Peyer's patch (tissue), 4 donors: ENCODE data around the gene IL3. TPM values are rescaled to one million over a fixed set of nuclear protein-coding genes. Genes with fewer than 3 reads are reported as not detected.

ENCODE experiments used
- DNase-seq, 3 donors: peaks; one replicate each; pipeline ENCODE4 v3.0.0-alpha.2; 2017 to 2019
- H3K27ac ChIP-seq, 4 donors: fragments of 200-600 bp; sonication (generic); one replicate each; pipeline ENCODE4 v1.5.1; 2016 to 2019
- H3K27me3 ChIP-seq, 2 donors: fragments of 200-600 bp; sonication (generic); one replicate each; pipeline ENCODE4 v1.5.1; 2019
- H3K36me3 ChIP-seq, 3 donors: fragments of 200-600 bp; sonication (generic); one replicate each; pipeline ENCODE4 v1.5.1; 2016 to 2019
- H3K4me1 ChIP-seq, 4 donors: fragments of 200-600 bp; sonication (generic); one replicate each; pipeline ENCODE4 v1.5.1; 2016 to 2019
- H3K4me3 ChIP-seq, 4 donors: fragments of 200-600 bp; sonication (generic); 1 replicate in 3 of 4; 2 replicates in 1 of 4; pipeline ENCODE4 v1.5.1; 2016 to 2019; ENCODE audit warnings: mild to moderate bottlenecking in 1 of 4
- H3K9me3 ChIP-seq, 4 donors: fragments of 200-600 bp; sonication (generic); one replicate each; pipeline ENCODE4 v1.5.1; 2016 to 2019; ENCODE audit warnings: mild to moderate bottlenecking in 1 of 4
- POLR2A ChIP-seq, 2 donors: fragments of 450-650 bp; IDR thresholded peaks; one replicate each; pipeline ENCODE4 v1.5.1; 2017; ENCODE audit warnings: antibody characterized with exemption in 2 of 2, mild to moderate bottlenecking in 2 of 2, moderate library complexity in 2 of 2
- total RNA-seq, 4 donors: library from RNA; depleted of rRNA; stranded (reverse); fragments of >200 nt; gene quantifications; one replicate each; pipeline ENCODE4 v1.1.0, GENCODE V29; 2016
- TF ChIP-seq, protein P1 (sequence below), 6 experiments: fragments of 450-650 bp in 4 of 6; fragments of 200-600 bp in 2 of 6; sonication (generic) in 1 of 6; IDR thresholded peaks; one replicate each; pipeline ENCODE4 v1.5.1; 2017 to 2019; ENCODE audit warnings: antibody characterized with exemption in 6 of 6, mild to moderate bottlenecking in 3 of 6, moderate library complexity in 1 of 6

IL3 gene
- total RNA-seq, 4 donors from 2014 or later: not detected

- peak; percentile 13 to 65 (median 43) for DNase-seq
- no peaks in the 10 kb centered on the region for H3K36me3 ChIP-seq
- no peaks in the 10 kb centered on the region for H3K27me3 ChIP-seq
- H3K9me3 ChIP-seq: no peaks in the 10 kb centered on the region
- no peak overlapping the region for H3K4me3 ChIP-seq
- TF ChIP-seq, protein P1, sequence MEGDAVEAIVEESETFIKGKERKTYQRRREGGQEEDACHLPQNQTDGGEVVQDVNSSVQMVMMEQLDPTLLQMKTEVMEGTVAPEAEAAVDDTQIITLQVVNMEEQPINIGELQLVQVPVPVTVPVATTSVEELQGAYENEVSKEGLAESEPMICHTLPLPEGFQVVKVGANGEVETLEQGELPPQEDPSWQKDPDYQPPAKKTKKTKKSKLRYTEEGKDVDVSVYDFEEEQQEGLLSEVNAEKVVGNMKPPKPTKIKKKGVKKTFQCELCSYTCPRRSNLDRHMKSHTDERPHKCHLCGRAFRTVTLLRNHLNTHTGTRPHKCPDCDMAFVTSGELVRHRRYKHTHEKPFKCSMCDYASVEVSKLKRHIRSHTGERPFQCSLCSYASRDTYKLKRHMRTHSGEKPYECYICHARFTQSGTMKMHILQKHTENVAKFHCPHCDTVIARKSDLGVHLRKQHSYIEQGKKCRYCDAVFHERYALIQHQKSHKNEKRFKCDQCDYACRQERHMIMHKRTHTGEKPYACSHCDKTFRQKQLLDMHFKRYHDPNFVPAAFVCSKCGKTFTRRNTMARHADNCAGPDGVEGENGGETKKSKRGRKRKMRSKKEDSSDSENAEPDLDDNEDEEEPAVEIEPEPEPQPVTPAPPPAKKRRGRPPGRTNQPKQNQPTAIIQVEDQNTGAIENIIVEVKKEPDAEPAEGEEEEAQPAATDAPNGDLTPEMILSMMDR (IDR thresholded peaks at IDR 0.05): no peak
- TF ChIP-seq POLR2A (IDR thresholded peaks at IDR 0.05): no peak
- peak overlapping the region in 1 of 4 donors; percentile 46 for H3K27ac ChIP-seq
- no peaks in the 10 kb centered on the region for H3K4me1 ChIP-seq
Observed at GRCh38 chr5:132059043-132059695, 1.3 kb upstream of the IL3 start.

DNA sequence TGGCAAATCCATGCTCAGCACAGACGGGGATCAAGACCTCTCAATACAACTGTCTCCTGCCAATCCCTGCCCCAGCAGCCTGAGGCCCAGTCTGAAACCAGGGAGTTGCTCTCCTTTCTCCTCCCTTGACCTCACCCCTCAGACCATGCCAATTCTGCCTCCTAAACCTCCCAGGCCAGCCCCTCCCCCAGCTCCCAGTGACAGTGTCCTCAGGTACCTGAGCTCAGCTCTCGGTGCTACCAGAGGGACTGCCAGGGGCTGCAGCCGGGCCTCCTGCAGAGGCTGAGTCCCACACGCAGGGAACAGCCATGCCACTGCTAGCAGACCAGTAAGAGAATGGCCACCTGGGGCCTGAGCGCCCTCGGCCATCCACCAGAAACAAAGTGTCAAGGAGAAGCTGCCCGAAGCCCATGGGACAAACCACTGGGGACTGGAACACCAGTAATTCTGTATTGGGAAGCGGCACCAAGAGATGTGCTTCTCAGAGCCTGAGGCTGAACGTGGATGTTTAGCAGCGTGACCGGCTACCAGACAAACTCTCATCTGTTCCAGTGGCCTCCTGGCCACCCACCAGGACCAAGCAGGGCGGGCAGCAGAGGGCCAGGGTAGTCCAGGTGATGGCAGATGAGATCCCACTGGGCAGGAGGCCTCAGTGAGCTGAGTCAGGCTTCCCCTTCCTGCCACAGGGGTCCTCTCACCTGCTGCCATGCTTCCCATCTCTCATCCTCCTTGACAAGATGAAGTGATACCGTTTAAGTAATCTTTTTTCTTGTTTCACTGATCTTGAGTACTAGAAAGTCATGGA, 557 bp upstream of the IL3 start:
- Histone ChIP-seq H3K27me3 (no peaks in the 10 kb centered on the region), H3K4me1 (no peaks in the 10 kb centered on the region), H3K36me3 (no peaks in the 10 kb centered on the region), H3K27ac (no peak overlapping the region), H3K9me3 (no peaks in the 10 kb centered on the region), H3K4me3 (no peak overlapping the region)
- TF ChIP-seq, protein P1 (IDR thresholded peaks at IDR 0.05): no peak
- TF ChIP-seq POLR2A (IDR thresholded peaks at IDR 0.05): no peak
- peak in 2 of 3 donors; percentile 35 to 40 for DNase-seq

DNA sequence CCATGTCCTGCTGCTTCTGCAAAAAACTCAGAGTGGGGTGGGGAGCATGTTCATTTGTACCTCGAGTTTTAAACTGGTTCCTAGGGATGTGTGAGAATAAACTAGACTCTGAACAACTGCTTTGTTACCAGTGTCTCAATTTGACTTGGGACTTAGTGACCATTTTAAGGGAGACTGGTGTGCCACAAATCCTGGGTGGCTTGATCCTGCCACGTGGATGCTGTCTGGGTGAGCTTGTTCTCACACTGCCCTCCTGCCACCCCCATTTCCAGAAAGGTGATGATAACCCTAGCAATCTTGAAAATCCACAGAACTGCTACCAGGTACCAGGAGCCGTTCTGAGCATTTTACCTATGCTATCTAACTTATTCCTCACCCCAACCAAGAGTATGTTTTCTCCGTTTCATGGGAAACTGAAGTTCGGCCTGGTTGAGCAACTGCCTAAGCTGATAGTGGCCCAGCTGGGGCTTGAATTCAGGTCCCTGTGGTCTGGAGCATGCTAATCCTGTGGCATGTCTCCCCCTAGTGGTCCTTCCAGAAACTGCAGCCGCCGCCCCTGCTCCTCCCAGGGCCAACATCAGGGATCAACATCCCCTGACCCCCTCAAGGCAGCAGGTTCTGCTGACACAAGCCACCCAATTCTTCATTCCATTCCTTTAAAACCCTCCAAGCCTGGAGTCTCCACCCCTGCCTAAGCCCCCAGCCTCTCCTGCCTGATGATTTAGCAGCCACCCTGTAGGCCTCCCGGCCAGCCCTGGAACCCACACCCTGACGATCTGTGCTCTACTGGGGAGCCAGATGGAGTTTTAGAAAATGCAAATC, 2.8 kb downstream of the IL3 start:
- H3K27ac ChIP-seq: no peak overlapping the region
- no peak overlapping the region for H3K4me3 ChIP-seq

DNA sequence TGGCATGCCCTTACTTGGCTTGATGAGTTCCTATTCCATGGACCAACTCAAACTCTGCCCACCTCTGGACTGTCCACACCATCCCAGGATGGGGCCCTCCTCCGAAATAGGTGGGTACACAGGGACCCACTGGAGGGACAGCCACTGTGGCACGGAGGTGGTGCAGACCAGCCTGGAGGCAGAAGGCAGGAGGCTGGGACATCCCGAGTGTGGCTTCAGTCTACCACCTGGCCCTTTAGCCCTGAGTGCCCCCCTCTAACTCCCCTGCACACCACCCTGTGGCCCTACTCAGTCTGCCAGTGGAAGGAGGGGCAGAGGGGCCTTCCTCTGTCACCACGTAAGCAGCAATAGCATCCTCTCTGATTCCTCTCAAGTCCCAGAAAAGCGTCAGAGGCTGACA, 3.7 kb downstream of the IL3 start:
- no peak for TF ChIP-seq POLR2A (IDR thresholded peaks at IDR 0.05)
- TF ChIP-seq, protein P1 (IDR thresholded peaks at IDR 0.05): no peak
- H3K27me3 ChIP-seq: no peaks in the 10 kb centered on the region
- H3K36me3 ChIP-seq: no peaks in the 10 kb centered on the region
- H3K4me1 ChIP-seq: no peaks in the 10 kb centered on the region
- no peak overlapping the region for H3K27ac ChIP-seq
- no peak overlapping the region for H3K4me3 ChIP-seq
- H3K9me3 ChIP-seq: no peaks in the 10 kb centered on the region
- peak in 2 of 3 donors; percentile 37 to 43 for DNase-seq

More for the DNA sequence above, 2.8 kb downstream of the IL3 start:
- H3K4me1 ChIP-seq: no peaks in the 10 kb centered on the region
- no peak for TF ChIP-seq POLR2A (IDR thresholded peaks at IDR 0.05)
- TF ChIP-seq, protein P1 (IDR thresholded peaks at IDR 0.05): peak; percentile 79 to 97 (median 90)
- no peaks in the 10 kb centered on the region for H3K27me3 ChIP-seq
- H3K9me3 ChIP-seq: no peaks in the 10 kb centered on the region
- H3K36me3 ChIP-seq: no peaks in the 10 kb centered on the region
- peak; percentile 73 to 90 (median 78) for DNase-seq

DNA sequence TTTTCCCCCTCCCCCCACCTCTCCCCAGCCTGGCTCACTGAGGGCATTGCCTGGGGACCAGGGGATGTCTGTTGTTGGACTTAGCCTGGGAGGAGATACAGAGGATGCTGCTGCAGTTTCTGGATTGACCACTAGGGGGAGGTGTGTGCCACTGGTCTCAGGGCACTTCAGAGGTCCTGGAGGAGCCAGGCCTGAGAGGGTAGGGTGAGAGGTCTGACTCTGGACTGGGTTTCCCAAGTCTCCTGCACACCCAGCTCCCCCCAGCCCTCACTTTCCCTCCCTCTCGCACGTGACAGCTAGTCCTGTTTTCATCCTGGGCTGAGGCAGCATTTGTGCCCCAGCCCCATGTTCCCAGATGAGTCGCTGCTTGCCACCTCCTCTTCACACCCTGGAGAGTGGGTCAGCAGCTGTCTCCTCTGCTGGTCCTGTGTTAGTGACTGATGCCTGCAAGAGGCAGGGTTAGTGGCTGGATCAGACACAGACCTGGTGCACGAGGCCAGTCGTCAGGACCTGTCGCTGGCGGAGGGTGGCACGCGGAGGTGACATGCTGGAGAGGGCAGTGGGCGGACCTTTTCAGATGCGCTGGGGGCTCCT, 4.4 kb downstream of the IL3 start:
- TF ChIP-seq, protein P1 (IDR thresholded peaks at IDR 0.05): peak; percentile 67 to 88 (median 77)
- TF ChIP-seq POLR2A (IDR thresholded peaks at IDR 0.05): no peak
- H3K4me1 ChIP-seq: no peaks in the 10 kb centered on the region
- no peaks in the 10 kb centered on the region for H3K36me3 ChIP-seq
- H3K27me3 ChIP-seq: no peaks in the 10 kb centered on the region
- peak; percentile 75 to 92 (median 76) for DNase-seq
- no peak overlapping the region for H3K27ac ChIP-seq
- H3K4me3 ChIP-seq: no peak overlapping the region
- no peaks in the 10 kb centered on the region for H3K9me3 ChIP-seq
